ENCODE data around the gene TNS3.

TNS3 gene

DNA sequence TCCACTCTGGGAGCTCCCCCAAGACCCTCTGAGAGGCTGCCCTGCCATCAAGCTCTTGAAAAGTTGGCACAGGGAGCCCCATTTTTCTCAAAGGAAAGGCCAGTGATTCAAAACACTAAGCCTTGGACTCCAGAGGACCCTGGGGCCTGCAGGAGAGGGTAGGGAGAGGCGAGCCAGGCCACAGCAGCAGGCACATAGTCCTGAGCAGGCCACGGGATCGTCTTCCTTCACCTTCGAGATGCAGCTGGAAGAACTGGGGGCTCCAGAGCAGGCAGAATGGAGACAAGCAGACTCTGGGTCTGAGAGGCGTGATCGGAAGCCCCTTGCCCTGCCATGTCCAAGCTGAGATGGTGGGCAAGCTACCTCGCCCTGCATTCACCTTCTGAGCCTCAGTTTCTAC is 13.9 kb downstream of the TNS3 start:
- DNase-seq (ENCODE audit: insufficient read length, low spot score) (no peak), FAIRE-seq (no peak)
- TF ChIP-seq, protein P1, sequence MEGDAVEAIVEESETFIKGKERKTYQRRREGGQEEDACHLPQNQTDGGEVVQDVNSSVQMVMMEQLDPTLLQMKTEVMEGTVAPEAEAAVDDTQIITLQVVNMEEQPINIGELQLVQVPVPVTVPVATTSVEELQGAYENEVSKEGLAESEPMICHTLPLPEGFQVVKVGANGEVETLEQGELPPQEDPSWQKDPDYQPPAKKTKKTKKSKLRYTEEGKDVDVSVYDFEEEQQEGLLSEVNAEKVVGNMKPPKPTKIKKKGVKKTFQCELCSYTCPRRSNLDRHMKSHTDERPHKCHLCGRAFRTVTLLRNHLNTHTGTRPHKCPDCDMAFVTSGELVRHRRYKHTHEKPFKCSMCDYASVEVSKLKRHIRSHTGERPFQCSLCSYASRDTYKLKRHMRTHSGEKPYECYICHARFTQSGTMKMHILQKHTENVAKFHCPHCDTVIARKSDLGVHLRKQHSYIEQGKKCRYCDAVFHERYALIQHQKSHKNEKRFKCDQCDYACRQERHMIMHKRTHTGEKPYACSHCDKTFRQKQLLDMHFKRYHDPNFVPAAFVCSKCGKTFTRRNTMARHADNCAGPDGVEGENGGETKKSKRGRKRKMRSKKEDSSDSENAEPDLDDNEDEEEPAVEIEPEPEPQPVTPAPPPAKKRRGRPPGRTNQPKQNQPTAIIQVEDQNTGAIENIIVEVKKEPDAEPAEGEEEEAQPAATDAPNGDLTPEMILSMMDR (IDR thresholded peaks at IDR 0.05; ENCODE audit: insufficient read depth, missing control alignments): no peak

DNA sequence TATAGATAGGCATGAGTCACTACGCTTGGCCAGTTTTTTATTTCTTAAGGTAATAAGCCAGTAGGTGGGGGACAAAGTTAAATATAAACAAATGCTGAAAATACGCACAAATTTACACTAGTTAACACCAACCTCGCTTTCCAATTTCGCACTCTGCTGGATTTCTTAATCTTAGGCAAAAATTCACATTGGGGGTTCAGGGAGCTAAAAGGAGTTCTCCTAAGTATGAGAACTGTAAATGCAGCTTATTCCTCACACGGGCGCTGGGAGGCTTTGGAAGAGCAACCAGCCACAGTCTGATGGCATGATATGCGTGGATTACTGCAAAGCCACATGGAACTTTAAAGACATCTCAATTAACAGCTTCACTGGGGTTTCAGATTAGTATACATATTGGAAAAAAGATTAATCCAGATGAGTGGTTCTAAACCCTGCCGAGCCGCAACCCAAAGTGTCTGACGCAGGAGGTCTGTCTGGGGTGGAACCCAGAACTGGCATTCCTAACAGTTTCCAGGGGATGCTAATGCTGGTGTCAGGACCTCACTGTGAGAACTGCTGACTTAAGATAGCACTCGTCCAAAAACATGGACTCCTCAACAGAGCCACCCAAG is 16.2 kb downstream of the TNS3 start:
- FAIRE-seq (no peak), DNase-seq (ENCODE audit: insufficient read length, low spot score) (no peak)
- TF ChIP-seq, protein P1 (IDR thresholded peaks at IDR 0.05; ENCODE audit: insufficient read depth, missing control alignments): no peak

DNA sequence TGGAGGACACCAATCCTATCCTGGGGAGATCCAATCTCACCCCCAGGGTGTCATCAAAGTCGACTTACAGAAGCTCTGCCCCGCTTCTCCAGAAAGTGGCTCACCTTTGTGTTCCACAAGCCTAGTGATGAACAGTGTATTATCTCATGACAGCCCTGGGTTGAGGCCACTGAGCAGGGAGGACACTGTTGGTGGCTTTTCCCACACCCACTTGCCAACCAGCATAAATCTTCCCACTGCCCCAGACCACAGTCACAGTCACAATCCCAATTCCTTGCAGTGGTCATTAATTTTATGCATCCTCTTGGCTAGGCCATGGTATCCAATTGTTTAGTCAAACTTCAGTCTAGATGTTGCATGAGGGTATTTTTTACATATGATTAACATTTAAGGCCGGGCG is 18.4 kb downstream of the TNS3 start:
- DNase-seq (ENCODE audit: insufficient read length, low spot score) (no peak), FAIRE-seq (no peak)

DNA sequence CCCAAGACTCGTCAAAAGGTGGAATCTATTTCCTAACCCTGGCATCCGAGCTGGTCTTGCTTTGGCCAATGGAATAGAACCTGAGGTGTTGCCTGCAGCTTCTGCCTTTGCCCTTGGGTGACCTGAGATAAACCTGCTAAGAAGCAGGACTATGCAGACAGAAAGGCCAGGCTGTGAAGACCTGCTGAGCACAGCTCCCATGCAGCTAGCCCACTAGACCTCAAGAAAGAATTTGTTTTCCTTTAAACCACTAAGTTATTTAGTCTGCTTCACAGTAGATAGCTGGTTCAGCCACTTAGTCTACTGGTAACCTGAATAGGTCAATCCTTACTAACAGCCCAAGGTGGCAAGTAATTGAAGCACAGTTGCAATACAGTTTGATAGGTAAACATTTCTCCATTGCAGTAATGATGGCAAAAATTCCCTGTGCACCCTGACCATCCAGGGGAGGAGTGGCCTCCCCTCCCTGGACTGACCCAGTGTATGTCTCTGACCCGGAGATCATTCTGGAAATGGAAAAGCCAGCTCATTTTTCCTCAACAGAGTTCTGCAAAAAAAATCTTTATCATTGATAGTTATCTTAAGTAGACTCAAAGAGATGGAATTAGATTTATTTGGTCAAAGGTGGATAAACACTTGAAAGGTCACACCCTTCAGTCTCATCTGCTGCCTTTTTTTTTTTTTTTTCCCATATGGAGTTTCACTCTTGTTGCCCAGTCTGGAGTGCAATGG is 20.0 kb downstream of the TNS3 start:
- FAIRE-seq: no peak
- no peak for DNase-seq (ENCODE audit: insufficient read length, low spot score)
- TF ChIP-seq, protein P1 (IDR thresholded peaks at IDR 0.05; ENCODE audit: insufficient read depth, missing control alignments): no peak

More for the DNA sequence above, 18.4 kb downstream of the TNS3 start:
- TF ChIP-seq, protein P1 (IDR thresholded peaks at IDR 0.05; ENCODE audit: insufficient read depth, missing control alignments): no peak

DNA sequence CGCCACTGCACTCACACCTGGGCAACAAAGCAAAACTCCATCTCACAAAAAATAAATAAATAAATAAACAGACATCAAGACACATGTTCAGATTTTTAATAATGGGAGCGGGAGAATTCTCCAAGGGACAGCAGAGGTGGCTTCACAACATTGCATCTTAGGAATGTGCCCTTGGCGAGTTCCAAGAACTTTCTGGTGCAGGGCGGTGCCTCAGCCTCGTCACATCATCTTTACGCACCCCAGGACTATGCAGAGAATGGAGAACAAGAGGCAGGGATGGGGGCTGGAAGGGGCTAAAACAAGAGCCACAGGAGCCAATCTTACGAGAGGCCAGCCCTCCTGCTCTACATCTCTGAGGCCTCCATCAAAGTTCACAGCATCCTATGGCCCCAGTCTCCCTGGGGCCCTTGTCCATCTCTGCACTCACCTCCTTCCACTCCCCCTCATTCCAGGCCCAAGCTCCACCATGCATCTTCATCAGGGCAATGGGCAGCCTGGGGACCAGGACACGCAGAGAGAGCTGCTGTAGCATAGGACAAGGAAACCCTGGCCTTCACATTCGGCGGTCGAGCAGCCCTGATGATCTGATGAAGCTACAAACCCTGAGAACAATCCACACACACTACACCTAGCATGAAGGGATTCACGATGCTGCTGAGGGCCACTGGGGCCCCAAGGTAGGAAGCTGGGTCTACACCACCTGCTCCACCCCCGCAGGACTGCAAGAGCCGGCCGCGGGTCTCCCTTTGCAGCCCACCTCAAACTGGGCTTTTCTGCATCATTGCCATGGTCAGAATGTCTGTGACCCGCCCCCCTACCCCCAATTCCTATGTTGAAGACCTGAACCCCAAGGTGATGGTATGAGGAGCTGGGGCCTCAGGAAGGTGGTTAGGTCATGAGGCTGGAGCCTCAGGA is 22.3 kb downstream of the TNS3 start:
- TF ChIP-seq, protein P1 (IDR thresholded peaks at IDR 0.05; ENCODE audit: insufficient read depth, missing control alignments): no peak
- FAIRE-seq (no peak), DNase-seq (ENCODE audit: insufficient read length, low spot score) (no peak)

DNA sequence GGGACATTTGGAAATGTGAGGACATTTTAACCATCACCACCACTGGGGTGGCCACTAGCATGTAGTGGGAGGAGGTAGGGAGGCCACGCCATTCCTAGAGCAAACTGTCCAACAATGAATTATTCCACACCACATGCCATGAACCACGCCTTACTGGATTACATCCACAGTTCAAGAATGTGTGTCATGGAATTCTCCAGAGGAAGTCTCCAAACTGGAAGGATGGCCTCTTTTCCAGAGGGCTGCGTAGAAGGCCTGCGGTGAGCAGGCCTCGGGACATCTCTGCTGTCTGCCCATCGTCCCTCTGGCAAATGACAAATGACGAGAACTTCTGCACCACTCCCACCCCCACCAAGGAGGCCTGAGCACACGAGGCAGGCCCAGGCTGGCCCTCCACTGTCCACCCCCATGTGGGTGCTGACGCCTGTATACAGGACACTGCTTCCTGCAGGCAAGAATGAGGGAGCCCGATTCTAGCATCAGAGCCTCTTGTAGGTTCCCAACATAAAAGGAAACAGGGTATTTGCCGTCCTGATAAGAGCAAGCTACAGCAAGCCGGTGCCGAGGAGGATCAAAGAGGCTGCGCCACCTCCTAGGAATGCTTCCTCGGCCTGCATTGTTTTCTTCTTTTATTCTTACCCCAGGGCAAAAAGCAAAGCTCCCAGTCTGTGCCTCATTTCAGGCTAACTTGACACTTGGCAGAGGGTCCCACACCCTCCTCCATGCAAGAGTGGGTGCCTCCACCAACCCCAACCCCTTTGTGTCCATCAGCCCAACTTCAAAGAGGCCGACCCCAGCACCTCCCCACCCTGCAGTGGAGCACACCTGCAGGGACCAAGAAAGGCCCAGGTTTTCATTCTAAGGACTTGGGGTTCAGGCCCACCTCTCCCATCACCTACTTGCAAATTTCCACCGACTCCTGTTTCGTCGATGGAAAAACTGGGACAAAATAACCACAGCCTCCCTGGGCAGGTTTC is 23.9 kb downstream of the TNS3 start:
- TF ChIP-seq, protein P1 (IDR thresholded peaks at IDR 0.05; ENCODE audit: insufficient read depth, missing control alignments): no peak
- FAIRE-seq (no peak), DNase-seq (ENCODE audit: insufficient read length, low spot score) (no peak)

Data from D721Med (cell line).